ENCODE data around the gene CPPED1.

DNA sequence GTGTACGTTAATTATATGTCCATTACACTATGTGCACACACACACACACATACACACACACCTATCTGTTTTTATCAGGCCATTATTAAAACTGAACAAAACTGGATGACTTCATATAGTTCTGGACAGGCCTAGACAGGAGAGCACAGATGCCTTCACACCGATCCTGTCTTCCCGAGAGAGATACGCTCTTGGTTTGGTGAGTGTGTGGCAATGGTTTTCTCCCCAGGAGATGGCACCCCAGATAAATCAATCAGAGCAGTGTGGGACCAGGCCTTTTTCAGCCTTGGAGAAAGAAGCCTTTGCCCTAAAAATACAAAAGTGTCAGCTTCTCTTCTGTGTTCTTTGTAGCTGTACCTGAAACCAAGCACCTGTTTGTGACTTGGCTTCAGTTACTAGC lies 83.7 kb downstream of the CPPED1 start:
- TF ChIP-seq, protein P1, sequence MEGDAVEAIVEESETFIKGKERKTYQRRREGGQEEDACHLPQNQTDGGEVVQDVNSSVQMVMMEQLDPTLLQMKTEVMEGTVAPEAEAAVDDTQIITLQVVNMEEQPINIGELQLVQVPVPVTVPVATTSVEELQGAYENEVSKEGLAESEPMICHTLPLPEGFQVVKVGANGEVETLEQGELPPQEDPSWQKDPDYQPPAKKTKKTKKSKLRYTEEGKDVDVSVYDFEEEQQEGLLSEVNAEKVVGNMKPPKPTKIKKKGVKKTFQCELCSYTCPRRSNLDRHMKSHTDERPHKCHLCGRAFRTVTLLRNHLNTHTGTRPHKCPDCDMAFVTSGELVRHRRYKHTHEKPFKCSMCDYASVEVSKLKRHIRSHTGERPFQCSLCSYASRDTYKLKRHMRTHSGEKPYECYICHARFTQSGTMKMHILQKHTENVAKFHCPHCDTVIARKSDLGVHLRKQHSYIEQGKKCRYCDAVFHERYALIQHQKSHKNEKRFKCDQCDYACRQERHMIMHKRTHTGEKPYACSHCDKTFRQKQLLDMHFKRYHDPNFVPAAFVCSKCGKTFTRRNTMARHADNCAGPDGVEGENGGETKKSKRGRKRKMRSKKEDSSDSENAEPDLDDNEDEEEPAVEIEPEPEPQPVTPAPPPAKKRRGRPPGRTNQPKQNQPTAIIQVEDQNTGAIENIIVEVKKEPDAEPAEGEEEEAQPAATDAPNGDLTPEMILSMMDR (IDR thresholded peaks at IDR 0.05), result no peak
- TF ChIP-seq POLR2AphosphoS5 (IDR thresholded peaks at IDR 0.05) (no peak), POLR2A (IDR thresholded peaks at IDR 0.05) (no peak)

Data from sigmoid colon (tissue), 4 donors.